ENCODE results near the gene RAP1GAP. TPM values are rescaled to one million over a fixed set of nuclear protein-coding genes. Genes with fewer than 3 reads are reported as not detected.

RAP1GAP gene
- total RNA-seq, 1 donor from 2014 or later: 1.1 TPM

DNA sequence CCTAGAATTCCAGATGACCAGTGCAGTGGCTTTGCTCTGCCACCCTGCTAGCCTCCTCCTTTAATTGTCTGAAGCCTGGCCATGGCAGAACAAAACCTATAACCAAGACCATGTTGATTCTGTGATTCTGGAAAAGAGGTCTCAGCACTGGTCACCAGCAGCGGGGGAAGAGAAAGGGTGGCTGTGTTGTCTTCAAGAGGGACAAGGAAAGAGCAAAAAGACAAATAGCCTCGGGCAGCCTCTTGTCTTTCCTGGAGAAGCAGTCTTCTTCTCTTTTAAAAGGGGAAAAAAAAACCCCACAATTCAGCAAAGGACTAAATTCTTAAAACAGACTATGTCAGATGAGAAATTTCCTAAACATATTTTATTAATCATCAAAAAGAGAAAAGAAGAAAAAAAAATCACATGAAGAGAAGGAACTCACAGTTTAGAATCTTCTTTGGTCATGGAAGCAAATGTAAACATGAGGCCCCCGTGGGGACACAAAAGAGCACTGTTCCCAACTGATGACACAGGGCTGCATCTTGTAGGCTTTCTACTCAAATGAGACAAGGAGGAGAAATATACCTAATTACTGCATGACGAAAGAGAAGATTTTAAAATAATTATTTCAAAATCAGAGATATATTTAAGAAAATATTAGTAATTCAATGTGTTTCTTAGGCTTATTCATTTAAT is 36.3 kb upstream of the RAP1GAP start:
- TF ChIP-seq CTCF (IDR thresholded peaks at IDR 0.05; ENCODE audit: insufficient read depth, low read length, severe bottlenecking): no peak
- DNase-seq (ENCODE audit: low read depth) (no peak), FAIRE-seq (no peak)
- peaks cover 10% of the 10 kb centered on the region for H3K36me3 ChIP-seq (ENCODE audit: control insufficient read depth, insufficient read depth, low read length)
- H3K27me3 ChIP-seq (ENCODE audit: control insufficient read depth, insufficient read depth, low read length): no peaks in the 10 kb centered on the region
- H3K4me3 ChIP-seq (ENCODE audit: low read depth, low read length): no peak overlapping the region

DNA sequence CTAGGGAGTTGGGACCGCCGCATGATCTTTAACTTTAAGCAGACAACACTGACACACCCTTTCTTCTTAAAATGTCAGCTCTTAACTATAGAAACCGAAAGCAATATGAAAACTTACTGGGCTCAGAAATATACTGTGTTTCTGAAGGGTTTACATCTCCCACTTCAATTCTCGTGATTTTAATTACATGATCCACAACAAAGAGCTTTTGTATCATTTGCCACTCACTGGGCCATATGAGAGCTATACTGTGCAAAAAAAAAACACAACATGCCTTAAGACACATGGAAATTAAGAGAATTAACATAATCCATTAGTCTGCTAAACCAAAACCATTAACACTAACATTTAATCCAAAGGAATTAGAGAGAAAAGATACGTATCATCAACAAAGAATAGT is 35.0 kb upstream of the RAP1GAP start:
- no peak for FAIRE-seq
- no peak for DNase-seq (ENCODE audit: low read depth)
- Histone ChIP-seq H3K36me3 (ENCODE audit: control insufficient read depth, insufficient read depth, low read length) (peaks cover 10% of the 10 kb centered on the region), H3K27me3 (ENCODE audit: control insufficient read depth, insufficient read depth, low read length) (no peaks in the 10 kb centered on the region), H3K4me3 (ENCODE audit: low read depth, low read length) (no peak overlapping the region)
- no peak for TF ChIP-seq CTCF (IDR thresholded peaks at IDR 0.05; ENCODE audit: insufficient read depth, low read length, severe bottlenecking)

DNA sequence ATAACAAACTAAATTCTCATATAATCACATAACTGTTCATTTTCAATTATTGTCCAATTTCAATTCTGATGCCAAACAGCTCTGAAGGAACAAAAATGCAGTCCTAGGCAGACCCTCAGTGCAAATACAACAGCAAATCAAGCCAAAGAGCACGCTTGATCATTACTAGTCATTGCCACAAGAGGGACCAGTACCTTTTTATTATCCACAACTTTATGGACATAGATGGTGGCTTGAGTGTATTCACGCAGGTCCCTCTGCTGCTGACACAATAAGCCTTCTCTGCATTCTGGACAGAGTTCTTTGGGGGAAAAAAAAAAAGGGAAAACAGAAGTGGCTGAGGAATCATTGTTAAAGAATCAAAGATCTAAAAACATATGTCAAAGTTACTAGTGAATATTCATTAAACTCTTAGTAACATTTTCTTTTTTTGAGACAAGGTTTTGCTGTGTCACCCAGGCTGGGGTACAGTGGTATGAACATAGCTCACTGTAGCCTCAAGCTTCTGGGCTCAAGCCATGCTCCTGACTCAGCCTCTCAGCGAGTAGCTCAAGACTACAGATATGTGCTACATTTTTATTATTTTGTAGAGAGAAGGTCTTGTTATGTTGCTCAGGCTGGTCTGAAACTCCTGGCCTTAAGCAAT is 34.3 kb upstream of the RAP1GAP start:
- peak; percentile 43 for TF ChIP-seq CTCF (IDR thresholded peaks at IDR 0.05; ENCODE audit: insufficient read depth, low read length, severe bottlenecking)
- FAIRE-seq (no peak), DNase-seq (ENCODE audit: low read depth) (peak; percentile 38)
- H3K27me3 ChIP-seq (ENCODE audit: control insufficient read depth, insufficient read depth, low read length): no peaks in the 10 kb centered on the region
- H3K4me3 ChIP-seq (ENCODE audit: low read depth, low read length): no peak overlapping the region
- H3K36me3 ChIP-seq (ENCODE audit: control insufficient read depth, insufficient read depth, low read length): peaks cover 10% of the 10 kb centered on the region

GRCh38 chr1:21702780-21703179 is 33.6 kb upstream of the RAP1GAP start:
- FAIRE-seq: no peak
- H3K36me3 ChIP-seq (ENCODE audit: control insufficient read depth, insufficient read depth, low read length): peaks cover 8% of the 10 kb centered on the region
- DNase-seq (ENCODE audit: low read depth): no peak
- H3K4me3 ChIP-seq (ENCODE audit: low read depth, low read length): no peak overlapping the region
- no peaks in the 10 kb centered on the region for H3K27me3 ChIP-seq (ENCODE audit: control insufficient read depth, insufficient read depth, low read length)
- no peak for TF ChIP-seq CTCF (IDR thresholded peaks at IDR 0.05; ENCODE audit: insufficient read depth, low read length, severe bottlenecking)

DNA sequence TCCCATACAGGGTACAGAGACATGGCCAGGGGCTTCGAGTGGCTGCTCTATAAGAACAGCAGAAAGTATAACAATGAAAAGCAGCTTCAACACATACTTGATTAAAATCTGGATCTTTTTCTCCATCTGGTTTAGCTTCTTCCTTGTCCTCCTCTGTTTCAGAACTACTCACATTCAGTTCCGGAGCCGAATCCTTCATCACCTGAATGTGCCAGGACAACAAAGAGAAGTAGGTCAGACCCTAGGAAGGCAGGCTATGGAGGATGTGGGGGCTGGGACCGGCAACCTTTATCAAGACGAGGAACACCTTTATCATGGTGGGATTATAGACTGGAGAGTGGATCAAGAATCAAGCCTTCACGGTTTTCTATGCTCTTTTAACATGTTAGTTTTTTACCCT is 32.2 kb upstream of the RAP1GAP start:
- DNase-seq (ENCODE audit: low read depth): no peak
- H3K36me3 ChIP-seq (ENCODE audit: control insufficient read depth, insufficient read depth, low read length): peaks cover 6% of the 10 kb centered on the region
- no peak for FAIRE-seq
- no peaks in the 10 kb centered on the region for H3K27me3 ChIP-seq (ENCODE audit: control insufficient read depth, insufficient read depth, low read length)
- no peak overlapping the region for H3K4me3 ChIP-seq (ENCODE audit: low read depth, low read length)
- no peak for TF ChIP-seq CTCF (IDR thresholded peaks at IDR 0.05; ENCODE audit: insufficient read depth, low read length, severe bottlenecking)
